GM15510 (cell line): ENCODE results near the gene MYO5B.

Experiments used
- POLR2A ChIP-seq: IDR thresholded peaks from 3 replicates; pipeline ENCODE4 v1.6.1; 2011; ENCODE audit warnings: borderline replicate concordance; ENCODE audit not compliant: insufficient read length; ENCODE audit errors: extremely low read depth

The MYO5B gene

DNA sequence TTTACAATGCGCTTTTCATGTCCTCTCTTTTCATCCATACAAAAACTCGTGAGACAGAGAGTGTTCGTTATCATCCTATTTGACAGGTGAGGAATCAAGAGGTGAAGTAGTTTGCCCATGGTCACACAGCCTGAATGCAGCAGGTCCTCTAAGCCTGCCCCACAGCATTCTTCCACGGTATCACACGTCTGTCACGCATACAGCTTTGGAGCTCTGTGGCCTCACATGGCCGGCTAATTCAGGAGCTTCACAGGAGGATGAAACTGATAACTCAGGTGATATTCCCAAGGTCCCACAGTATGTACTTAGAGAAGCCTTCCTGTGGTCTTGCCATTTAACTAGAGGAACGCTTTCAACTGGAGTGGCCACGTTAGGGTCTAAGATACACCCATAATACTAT lies 59.0 kb downstream of the MYO5B start:
- no peak for TF ChIP-seq POLR2A

- no peak for TF ChIP-seq POLR2A
Observed at GRCh38 chr18:50133526-50133925, 61.4 kb downstream of the MYO5B start.

DNA sequence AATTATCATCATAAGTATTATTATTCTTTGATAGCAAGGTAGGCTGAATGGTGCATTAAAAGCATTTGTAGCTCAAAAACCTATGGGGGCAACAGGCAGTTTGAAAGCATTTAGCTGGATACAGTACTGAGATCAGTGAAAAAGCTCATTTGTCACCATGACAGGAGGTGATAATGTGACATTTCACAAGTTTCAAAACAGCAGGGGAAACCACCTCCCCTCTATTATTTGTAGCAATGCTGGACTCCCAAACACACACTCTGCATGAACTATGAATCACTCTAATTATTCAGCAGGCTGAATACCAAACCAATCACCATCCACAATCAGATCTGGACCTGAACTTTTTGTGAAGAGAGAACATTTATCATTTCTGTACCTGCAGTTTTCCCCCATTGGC lies 63.4 kb downstream of the MYO5B start:
- no peak for TF ChIP-seq POLR2A

GRCh38 chr18:50128506-50129271 lies 66.3 kb downstream of the MYO5B start:
- no peak for TF ChIP-seq POLR2A

GRCh38 chr18:50127516-50128210 lies 67.3 kb downstream of the MYO5B start:
- TF ChIP-seq POLR2A, result no peak

DNA sequence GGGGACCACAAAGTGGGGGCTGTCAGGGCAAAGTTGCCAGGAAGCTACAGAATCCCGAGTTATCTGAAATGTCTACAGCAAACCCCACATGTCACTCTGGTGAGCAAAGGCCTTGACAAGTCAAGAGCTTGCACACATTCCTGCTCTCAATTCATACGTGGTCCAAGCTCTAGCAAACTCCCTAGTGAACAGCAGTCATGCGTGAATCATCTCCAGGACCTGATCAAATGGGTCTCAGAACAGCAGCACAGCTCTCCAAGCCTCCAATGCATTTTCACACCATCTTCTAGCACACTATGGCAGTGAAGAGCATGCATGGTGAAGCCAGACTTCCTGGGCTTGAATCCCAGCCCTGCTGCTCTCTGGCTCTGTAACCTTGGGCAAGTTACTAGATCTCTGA lies 68.5 kb downstream of the MYO5B start:
- TF ChIP-seq POLR2A, result no peak

DNA sequence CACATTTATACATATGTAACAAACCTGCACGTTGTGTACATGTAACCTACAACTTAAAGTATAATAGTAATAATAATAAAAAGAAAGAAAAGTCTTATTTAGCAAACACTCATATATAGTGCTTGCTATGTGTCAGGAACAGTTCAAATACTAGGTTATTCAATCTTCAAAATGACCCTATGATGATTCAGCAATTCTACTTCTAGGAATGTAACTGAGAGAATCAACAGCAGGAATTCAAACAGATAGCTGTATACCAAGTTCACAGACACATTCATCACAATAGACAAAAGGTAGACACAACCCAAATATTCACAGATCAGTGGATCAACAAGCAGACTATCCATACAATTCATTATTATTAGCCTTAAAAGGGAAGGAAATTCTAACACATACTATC lies 69.5 kb downstream of the MYO5B start:
- TF ChIP-seq POLR2A, result no peak

DNA sequence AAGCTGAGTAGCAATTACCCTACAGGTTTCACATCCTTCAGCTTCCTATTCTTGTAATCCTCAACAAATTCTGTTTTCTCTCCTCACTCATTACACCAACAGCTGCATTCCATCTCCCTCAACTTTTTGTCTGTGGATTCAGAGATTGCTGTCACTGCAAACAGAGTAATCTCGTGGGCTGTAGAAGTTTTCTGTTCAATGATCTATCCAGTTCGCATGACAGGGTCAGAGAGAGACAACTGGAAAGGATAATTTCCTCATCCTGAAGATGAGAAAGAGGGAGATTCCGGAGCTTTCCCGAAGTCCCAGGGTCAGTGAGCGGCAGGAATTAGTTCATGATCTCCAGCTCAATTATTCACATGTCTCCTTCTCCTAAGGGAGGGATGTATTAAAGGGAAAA lies 75.7 kb downstream of the MYO5B start:
- no peak for TF ChIP-seq POLR2A

- no peak for TF ChIP-seq POLR2A
Observed at GRCh38 chr18:50117863-50118262, 77.1 kb downstream of the MYO5B start.

GRCh38 chr18:50115095-50115494 lies 79.9 kb downstream of the MYO5B start:
- TF ChIP-seq POLR2A, result no peak

DNA sequence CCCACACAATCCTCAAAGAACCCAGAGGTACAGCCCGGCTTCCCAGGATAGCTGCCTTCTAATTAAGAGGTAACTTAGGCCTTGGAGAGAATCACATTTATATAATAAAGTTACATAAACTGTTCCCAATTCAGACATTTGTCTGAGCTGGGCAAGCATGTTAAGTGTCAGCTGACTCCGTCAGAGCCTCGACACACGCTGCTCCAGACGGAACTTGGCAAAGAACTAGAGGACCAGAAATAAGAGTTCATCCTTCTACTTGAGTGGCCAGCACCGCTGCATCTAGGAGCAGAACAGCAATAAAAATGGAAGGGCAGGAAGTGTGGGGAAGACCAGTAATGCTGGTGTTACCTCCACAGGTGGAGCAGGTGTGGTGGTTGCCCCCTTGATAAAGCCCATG lies 80.5 kb downstream of the MYO5B start:
- no peak for TF ChIP-seq POLR2A

- TF ChIP-seq POLR2A, result no peak
Observed at GRCh38 chr18:50113726-50114125, 81.2 kb downstream of the MYO5B start.

DNA sequence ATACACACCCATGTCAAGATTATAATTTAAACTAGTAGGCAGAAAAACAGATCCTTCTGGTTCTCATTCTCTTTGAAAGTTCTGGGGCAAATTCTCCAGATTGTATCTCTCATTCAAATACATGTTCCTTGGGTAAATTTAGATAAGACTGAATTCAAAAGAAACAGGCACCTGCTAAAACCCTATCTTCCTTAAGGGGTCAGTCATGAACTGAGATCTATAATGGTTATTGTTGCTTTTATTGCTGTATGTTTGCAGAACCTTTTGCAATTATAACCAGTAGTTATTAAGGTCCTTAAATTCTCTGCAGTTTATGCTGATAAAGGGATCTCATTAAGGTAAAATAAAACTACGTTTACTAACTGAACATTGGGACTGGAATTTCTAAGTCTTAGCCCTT lies 83.5 kb downstream of the MYO5B start:
- TF ChIP-seq POLR2A, result no peak

GRCh38 chr18:50107468-50107977 lies 87.4 kb downstream of the MYO5B start:
- no peak for TF ChIP-seq POLR2A

GRCh38 chr18:50105027-50105426 lies 89.9 kb downstream of the MYO5B start:
- TF ChIP-seq POLR2A, result no peak

DNA sequence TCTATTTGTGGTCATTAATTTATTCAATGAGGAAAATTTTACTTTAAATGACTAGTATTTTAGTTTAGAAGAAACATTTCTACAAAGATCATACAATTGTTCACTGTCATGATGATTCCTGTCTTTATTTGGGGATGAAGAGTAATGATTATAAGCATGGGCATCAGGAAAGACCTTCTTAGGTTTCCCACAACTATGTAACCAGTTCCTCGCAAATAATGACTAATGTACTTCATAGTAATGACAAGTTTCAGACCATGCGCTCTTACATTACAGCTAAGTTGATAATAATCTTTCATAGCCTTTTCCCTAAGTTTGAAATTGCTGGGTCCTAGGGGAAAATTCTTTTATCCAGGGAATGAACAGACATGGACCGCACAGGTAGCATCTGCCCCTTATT lies 90.5 kb downstream of the MYO5B start:
- TF ChIP-seq POLR2A, result no peak

DNA sequence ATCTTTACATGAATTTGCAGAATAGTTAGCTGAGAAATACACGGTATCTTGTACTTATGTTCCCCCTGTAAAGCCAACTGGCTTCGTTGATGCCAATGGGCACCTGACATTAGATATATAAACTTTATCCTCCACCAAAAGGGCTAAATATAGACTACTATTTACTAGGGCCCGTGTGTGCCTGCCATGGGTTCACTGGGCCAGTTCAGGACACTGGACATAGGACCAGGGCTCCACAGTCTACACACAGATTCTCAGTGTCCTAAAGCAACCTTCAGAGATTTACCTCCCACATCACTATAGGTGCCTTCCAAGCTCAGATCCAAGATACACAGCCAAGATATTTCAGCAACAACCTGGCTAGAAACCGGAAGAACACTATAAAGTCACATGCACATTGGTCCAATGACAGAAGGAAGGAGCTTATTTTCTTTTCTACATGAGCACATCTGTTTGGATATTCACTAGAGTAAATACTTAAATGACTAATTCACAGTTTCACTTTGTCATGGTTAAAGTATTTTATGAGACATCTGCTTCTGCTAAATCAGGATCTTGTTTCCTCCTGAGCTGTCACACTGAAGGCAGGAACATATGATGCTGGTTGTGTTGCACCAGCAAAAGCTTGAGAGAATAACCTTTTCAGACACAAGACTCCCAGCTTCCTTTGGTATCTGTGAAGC lies 95.1 kb downstream of the MYO5B start:
- TF ChIP-seq POLR2A, result no peak

DNA sequence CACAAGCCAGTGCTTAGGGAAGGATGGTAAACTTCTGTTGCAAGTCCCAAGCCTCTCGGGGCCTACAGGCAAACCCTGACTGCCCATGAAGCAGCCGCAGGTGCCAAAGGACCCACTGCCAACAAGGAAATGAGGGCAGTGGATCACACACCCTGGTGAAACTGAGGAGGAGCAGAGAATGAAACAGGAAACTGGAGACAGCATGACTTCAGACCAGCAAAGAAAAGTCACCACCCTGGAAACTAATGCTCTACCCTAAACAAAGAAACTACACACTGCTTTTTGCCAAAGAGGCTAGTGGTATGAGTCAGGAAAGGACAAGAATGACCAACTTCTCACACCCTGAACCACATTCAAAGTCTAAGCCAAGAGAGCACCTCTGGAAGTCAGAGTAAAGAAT lies 97.2 kb downstream of the MYO5B start:
- no peak for TF ChIP-seq POLR2A
